ENCODE measurements around the gene LHFPL3.

- no peak for TF ChIP-seq CTCF (IDR thresholded peaks at IDR 0.05; ENCODE audit: low read depth, low read length)
- TF ChIP-seq POLR2A (IDR thresholded peaks at IDR 0.05; ENCODE audit: extremely low read depth, insufficient read length) = no peak
- TF ChIP-seq MYC (IDR thresholded peaks at IDR 0.05; ENCODE audit: low read depth, low read length) = no peak
Observed at GRCh38 chr7:104408371-104408770, 80.0 kb downstream of the LHFPL3 start.
